MCF 10A (cell line): Measurements from ENCODE around the gene SEMA3C. TPM values are rescaled to one million over a fixed set of nuclear protein-coding genes. Genes with fewer than 3 reads are reported as not detected.

Experiments used
- BruUV-seq: library from RNA; stranded (reverse); fragments of 400-500 nt; replicated peaks from 2 replicates; lab custom pipeline; 2021; lab: Mats Ljungman, UMichigan
- CTCF ChIA-PET: fragments of 300-600 bp; sonication (Branson Sonifier 250); formaldehyde crosslinking; extraction: SDS; loops from one replicate; lab custom pipeline; 2021; ENCODE audit warnings: antibody characterized with exemption, inconsistent platforms; lab: Yijun Ruan, JAX
- POLR2A ChIA-PET: fragments of 300-600, 350-650 bp; sonication (Branson Sonifier 250); formaldehyde crosslinking; extraction: SDS; loops from one replicate; lab custom pipeline; 2020; ENCODE audit warnings: antibody characterized with exemption, inconsistent platforms; lab: Yijun Ruan, JAX
- DNase-seq: peaks from one replicate; pipeline ENCODE4 v3.0.0-alpha.2; 2018; ENCODE audit not compliant: unreplicated experiment
- H3K27ac Mint-ChIP-seq: one replicate; pipeline ENCODE4 v1.8.0; 2022; ENCODE audit warnings: mild to moderate bottlenecking, low read depth, mixed read lengths; ENCODE audit not compliant: unreplicated experiment
- H3K27me3 Mint-ChIP-seq: one replicate; pipeline ENCODE4 v1.8.0; 2022; ENCODE audit warnings: mixed read lengths; ENCODE audit not compliant: insufficient read depth, unreplicated experiment
- H3K36me3 Mint-ChIP-seq: one replicate; pipeline ENCODE4 v1.8.0; 2022; ENCODE audit warnings: mild to moderate bottlenecking, moderate library complexity, mixed read lengths; ENCODE audit not compliant: insufficient read depth, unreplicated experiment
- H3K4me1 Mint-ChIP-seq: one replicate; pipeline ENCODE4 v1.8.0; 2022; ENCODE audit warnings: mixed read lengths; ENCODE audit not compliant: insufficient read depth, unreplicated experiment
- H3K4me3 Mint-ChIP-seq: one replicate; pipeline ENCODE4 v1.8.0; 2022; ENCODE audit warnings: mild to moderate bottlenecking, moderate library complexity, mixed read lengths; ENCODE audit not compliant: unreplicated experiment
- H3K9me3 Mint-ChIP-seq: one replicate; pipeline ENCODE4 v1.8.0; 2022; ENCODE audit warnings: mixed read lengths; ENCODE audit not compliant: unreplicated experiment
- intact Hi-C: fragments of 100-400 bp; cut with micrococcal nuclease; formaldehyde crosslinking; loops from 2 replicates; pipeline ENCODE4 v1.14.1; 2022
- total RNA-seq: library from RNA; stranded (reverse); gene quantifications from 2 replicates; pipeline ENCODE4 v1.2.3, GENCODE V29; 2022
- TF ChIP-seq, protein P1 (sequence below): fragments of 200-600 bp; IDR thresholded peaks from one replicate; pipeline ENCODE4 v1.8.0; 2022; ENCODE audit warnings: antibody characterized with exemption, mild to moderate bottlenecking; ENCODE audit not compliant: unreplicated experiment

SEMA3C gene
- total RNA-seq, 1 experiment from 2014 or later: 140 TPM

GRCh38 chr7:80779456-80779855, 139.4 kb downstream of the SEMA3C start:
- Mint-ChIP-seq H3K9me3 (no peaks in the 10 kb centered on the region), H3K27ac (peak overlapping the region; percentile 57), H3K36me3 (peaks cover 37% of the 10 kb centered on the region), H3K4me3 (no peak overlapping the region), H3K27me3 (no peaks in the 10 kb centered on the region), H3K4me1 (peaks cover 54% of the 10 kb centered on the region)
- BruUV-seq: no TSS peak
- intact Hi-C loops: no loop called here
- POLR2A ChIA-PET: interaction anchor here (1.5 to 3.3 kb wide), 3 partner anchors 38 to 140 kb away, joined by 6 to 19 read pairs (median 14); partner anchors contain the start of gene SEMA3C
- peak; percentile 49 for DNase-seq
- TF ChIP-seq, protein P1, sequence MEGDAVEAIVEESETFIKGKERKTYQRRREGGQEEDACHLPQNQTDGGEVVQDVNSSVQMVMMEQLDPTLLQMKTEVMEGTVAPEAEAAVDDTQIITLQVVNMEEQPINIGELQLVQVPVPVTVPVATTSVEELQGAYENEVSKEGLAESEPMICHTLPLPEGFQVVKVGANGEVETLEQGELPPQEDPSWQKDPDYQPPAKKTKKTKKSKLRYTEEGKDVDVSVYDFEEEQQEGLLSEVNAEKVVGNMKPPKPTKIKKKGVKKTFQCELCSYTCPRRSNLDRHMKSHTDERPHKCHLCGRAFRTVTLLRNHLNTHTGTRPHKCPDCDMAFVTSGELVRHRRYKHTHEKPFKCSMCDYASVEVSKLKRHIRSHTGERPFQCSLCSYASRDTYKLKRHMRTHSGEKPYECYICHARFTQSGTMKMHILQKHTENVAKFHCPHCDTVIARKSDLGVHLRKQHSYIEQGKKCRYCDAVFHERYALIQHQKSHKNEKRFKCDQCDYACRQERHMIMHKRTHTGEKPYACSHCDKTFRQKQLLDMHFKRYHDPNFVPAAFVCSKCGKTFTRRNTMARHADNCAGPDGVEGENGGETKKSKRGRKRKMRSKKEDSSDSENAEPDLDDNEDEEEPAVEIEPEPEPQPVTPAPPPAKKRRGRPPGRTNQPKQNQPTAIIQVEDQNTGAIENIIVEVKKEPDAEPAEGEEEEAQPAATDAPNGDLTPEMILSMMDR: no peak
- CTCF ChIA-PET: interaction anchor here (0.5 to 0.6 kb wide), 2 partner anchors 24 to 485 kb away, joined by 3 to 4 read pairs; no protein-coding TSS in a partner anchor

DNA sequence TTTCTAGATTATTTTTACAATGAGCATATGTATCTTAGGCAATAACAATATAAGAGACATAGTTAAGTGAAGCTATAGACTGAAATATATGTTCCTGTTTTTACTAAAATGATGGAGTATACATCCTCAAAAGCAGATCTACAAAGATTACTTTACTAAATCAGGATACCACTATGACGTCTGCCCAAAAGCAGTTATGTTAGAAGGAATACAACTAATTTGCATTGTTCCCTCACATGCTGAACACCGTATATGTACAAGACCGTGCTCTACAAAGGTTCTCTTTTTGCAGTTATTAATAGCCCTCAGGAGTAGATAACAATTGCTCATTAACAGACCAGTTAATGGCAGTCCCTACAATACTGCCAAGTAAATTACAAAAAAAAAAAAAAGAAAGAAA, 143.0 kb downstream of the SEMA3C start:
- Mint-ChIP-seq H3K27ac (peak overlapping the region; percentile 27), H3K4me1 (peaks cover 36% of the 10 kb centered on the region), H3K27me3 (no peaks in the 10 kb centered on the region), H3K4me3 (no peak overlapping the region), H3K9me3 (no peaks in the 10 kb centered on the region), H3K36me3 (peaks cover 52% of the 10 kb centered on the region)
- TF ChIP-seq, protein P1: no peak
- intact Hi-C loops: no loop called here
- DNase-seq: no peak
- ChIA-PET CTCF (no interaction called here), POLR2A (no interaction called here)
- BruUV-seq: no TSS peak

- Mint-ChIP-seq H3K9me3 (no peaks in the 10 kb centered on the region), H3K36me3 (peaks cover 57% of the 10 kb centered on the region), H3K27ac (peak overlapping the region; percentile 27), H3K4me1 (peaks cover 34% of the 10 kb centered on the region), H3K4me3 (no peak overlapping the region), H3K27me3 (no peaks in the 10 kb centered on the region)
- no peak for DNase-seq
- intact Hi-C loops: no loop called here
- no TSS peak for BruUV-seq
- TF ChIP-seq, protein P1: no peak
- ChIA-PET CTCF (no interaction called here), POLR2A (interaction anchor here (0.8 kb wide), 1 partner anchor 42 kb away, joined by 3 read pairs; no protein-coding TSS in a partner anchor)
Observed at GRCh38 chr7:80775482-80775881, 143.4 kb downstream of the SEMA3C start.

GRCh38 chr7:80774843-80775242, 144.0 kb downstream of the SEMA3C start:
- TF ChIP-seq, protein P1: no peak
- ChIA-PET POLR2A (interaction anchor here (0.8 kb wide), 1 partner anchor 41 kb away, joined by 3 read pairs; no protein-coding TSS in a partner anchor), CTCF (no interaction called here)
- Mint-ChIP-seq H3K27ac (peak overlapping the region; percentile 69), H3K27me3 (no peaks in the 10 kb centered on the region), H3K9me3 (no peaks in the 10 kb centered on the region), H3K4me1 (peaks cover 33% of the 10 kb centered on the region), H3K36me3 (peaks cover 62% of the 10 kb centered on the region), H3K4me3 (no peak overlapping the region)
- no peak for DNase-seq
- intact Hi-C loops: no loop called here
- BruUV-seq: no TSS peak
